Glutamatergic neuron (in vitro differentiated cells): Measurements from ENCODE around the gene HPS6. TPM values are rescaled to one million over a fixed set of nuclear protein-coding genes. Genes with fewer than 3 reads are reported as not detected.
A peak's percentile ranks its signal among the peaks of the same experiment; 100 is the strongest.

Experiments
- DNase-seq: peaks from one replicate; pipeline ENCODE4 v3.0.0; 2022
- H3K27ac Mint-ChIP-seq: one replicate; pipeline ENCODE4 v1.8.0; 2020; ENCODE audit warnings: mild to moderate bottlenecking, mixed read lengths, inconsistent platforms; ENCODE audit not compliant: unreplicated experiment
- H3K27me3 Mint-ChIP-seq: one replicate; pipeline ENCODE4 v1.8.0; 2020; ENCODE audit warnings: mild to moderate bottlenecking, moderate library complexity, mixed read lengths, inconsistent platforms; ENCODE audit not compliant: unreplicated experiment
- H3K36me3 Mint-ChIP-seq: one replicate; pipeline ENCODE4 v1.8.0; 2020; ENCODE audit warnings: mild to moderate bottlenecking, mixed read lengths, inconsistent platforms; ENCODE audit not compliant: unreplicated experiment
- H3K4me1 Mint-ChIP-seq: one replicate; pipeline ENCODE4 v1.8.0; 2020; ENCODE audit warnings: mild to moderate bottlenecking, low read depth, mixed read lengths, inconsistent platforms; ENCODE audit not compliant: unreplicated experiment
- H3K4me3 Mint-ChIP-seq: one replicate; pipeline ENCODE4 v1.8.0; 2020; ENCODE audit warnings: mild to moderate bottlenecking, mixed read lengths, inconsistent platforms; ENCODE audit not compliant: unreplicated experiment
- H3K9me3 Mint-ChIP-seq: one replicate; pipeline ENCODE4 v1.8.0; 2020; ENCODE audit warnings: mild to moderate bottlenecking, moderate library complexity, mixed read lengths, inconsistent platforms; ENCODE audit not compliant: unreplicated experiment
- CTCF ChIP-seq: fragments of 200-600 bp; sonication (generic); IDR thresholded peaks from one replicate; pipeline ENCODE4 v1.5.0; 2021; ENCODE audit not compliant: partially characterized antibody, unreplicated experiment
- total RNA-seq: library from RNA; stranded (reverse); fragmentation: NEBNext Ultra II Directional; extraction: Animal tissue kit (Norgen Biotek cat#: 25700); gene quantifications from one replicate; pipeline ENCODE4 v1.2.1, GENCODE V29; 2021; ENCODE audit not compliant: unreplicated experiment

The HPS6 gene
- total RNA-seq, 1 donor from 2014 or later, result 22.1 TPM

DNA sequence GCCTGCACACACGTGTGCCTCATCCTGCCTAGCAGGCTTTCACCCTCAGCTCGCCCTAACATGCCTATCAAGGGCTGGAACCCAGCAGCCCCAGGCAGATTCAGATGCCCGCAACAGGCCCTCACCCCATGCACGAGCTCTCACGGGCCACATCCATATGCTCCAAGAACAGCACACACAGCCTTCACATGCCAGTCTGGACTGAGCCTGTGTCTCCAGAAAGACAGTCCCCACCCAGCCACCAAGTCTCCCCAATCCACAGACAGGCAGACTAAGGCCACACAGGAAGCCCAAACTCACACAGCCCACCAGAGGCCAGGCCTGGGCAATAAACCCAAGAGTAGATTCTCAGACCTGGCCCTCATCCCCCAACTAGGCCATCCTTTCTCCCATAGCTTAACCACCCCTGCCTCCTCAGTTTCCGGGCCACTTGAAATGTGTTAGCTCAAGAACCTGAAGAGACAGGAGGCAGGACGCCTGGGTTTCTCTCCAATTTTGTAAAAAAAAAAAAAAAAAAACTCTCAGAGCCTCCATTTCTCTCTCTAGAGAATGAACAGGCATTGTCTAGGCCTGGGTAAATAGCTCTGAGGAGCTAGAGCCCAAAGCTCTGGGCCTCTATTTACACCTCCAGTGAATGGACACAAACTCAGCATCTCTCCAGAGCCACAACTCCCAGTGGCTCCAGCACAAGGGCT lies 48.3 kb downstream of the HPS6 start:
- Mint-ChIP-seq H3K4me3 (peak overlapping the region; percentile 98), H3K36me3 (peaks cover 6% of the 10 kb centered on the region), H3K27me3 (peaks cover 35% of the 10 kb centered on the region), H3K9me3 (peaks cover 33% of the 10 kb centered on the region), H3K4me1 (peaks cover 50% of the 10 kb centered on the region), H3K27ac (peak overlapping the region; percentile 99)
- no peak for DNase-seq
- no peak for TF ChIP-seq CTCF

- no peak for TF ChIP-seq CTCF
- Mint-ChIP-seq H3K4me3 (peak overlapping the region; percentile 98), H3K36me3 (peaks cover 4% of the 10 kb centered on the region), H3K4me1 (peaks cover 51% of the 10 kb centered on the region), H3K27ac (peak overlapping the region; percentile 100), H3K27me3 (peaks cover 36% of the 10 kb centered on the region), H3K9me3 (peaks cover 37% of the 10 kb centered on the region)
- peak; percentile 61 for DNase-seq
Observed at GRCh38 chr10:102113956-102114857, 49.1 kb downstream of the HPS6 start.

DNA sequence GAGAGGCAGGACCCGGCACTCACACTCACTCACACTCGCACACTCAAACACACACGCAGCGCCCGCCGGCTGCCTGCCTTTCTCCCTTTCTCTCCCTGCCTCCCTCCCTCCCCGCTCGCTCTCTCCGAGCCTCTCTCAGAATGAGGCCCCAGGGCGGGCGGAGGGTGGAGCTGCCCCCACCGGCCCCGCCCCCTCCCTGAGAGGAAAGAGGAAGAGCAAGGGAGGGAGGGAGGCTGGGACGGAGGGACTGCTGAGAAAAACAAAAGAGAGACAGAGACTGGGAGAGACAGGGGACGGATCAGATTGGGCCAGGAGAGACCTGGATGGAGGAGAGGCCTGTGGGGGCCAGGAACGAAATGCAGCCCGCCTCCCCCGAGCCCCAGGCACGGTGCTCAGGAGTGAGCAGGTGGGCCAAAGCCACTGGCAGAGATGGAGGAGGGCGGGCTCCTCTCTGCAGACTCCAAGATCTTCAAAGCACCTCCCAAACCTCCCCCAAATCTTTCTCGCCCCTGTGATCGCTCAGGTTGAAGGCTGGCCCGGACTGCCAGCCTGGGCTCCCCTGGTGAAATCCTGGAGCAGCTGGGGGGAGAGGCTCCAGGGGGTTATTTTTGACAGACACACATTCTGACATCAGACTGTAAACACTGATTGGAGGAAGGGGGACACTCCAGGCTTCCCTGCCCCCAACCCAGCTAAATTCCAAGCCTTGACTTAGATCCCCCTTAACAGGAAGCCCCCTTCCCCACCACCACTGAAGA lies 49.9 kb downstream of the HPS6 start:
- H3K27ac Mint-ChIP-seq, result peak overlapping the region; percentile 100
- no peaks in the 10 kb centered on the region for H3K36me3 Mint-ChIP-seq
- no peak for TF ChIP-seq CTCF
- H3K4me3 Mint-ChIP-seq, result peak overlapping the region; percentile 94
- peaks cover 41% of the 10 kb centered on the region for H3K27me3 Mint-ChIP-seq
- H3K9me3 Mint-ChIP-seq, result peaks cover 39% of the 10 kb centered on the region
- DNase-seq, result peak; percentile 95
- peaks cover 47% of the 10 kb centered on the region for H3K4me1 Mint-ChIP-seq

- peaks cover 39% of the 10 kb centered on the region for H3K9me3 Mint-ChIP-seq
- no peaks in the 10 kb centered on the region for H3K36me3 Mint-ChIP-seq
- H3K4me3 Mint-ChIP-seq, result peak overlapping the region; percentile 94
- TF ChIP-seq CTCF, result no peak
- peak overlapping the region; percentile 100 for H3K27ac Mint-ChIP-seq
- DNase-seq, result no peak
- H3K4me1 Mint-ChIP-seq, result peaks cover 44% of the 10 kb centered on the region
- H3K27me3 Mint-ChIP-seq, result peaks cover 41% of the 10 kb centered on the region
Observed at GRCh38 chr10:102115775-102116174, 50.6 kb downstream of the HPS6 start.
